HG03159 (cell line): ENCODE results near the gene UBAC2.

ENCODE experiments used
- ATAC-seq: cut with Tn5 transposase; IDR thresholded peaks from one replicate; pipeline ENCODE4 v1.9.1; 2021; ENCODE audit warnings: mild to moderate bottlenecking, moderate library complexity; ENCODE audit not compliant: unreplicated experiment

UBAC2 gene

GRCh38 chr13:99422586-99423220 is 222.0 kb downstream of the UBAC2 start:
- no peak for ATAC-seq

GRCh38 chr13:99425485-99426341 is 225.1 kb downstream of the UBAC2 start:
- peak; percentile 42 for ATAC-seq

DNA sequence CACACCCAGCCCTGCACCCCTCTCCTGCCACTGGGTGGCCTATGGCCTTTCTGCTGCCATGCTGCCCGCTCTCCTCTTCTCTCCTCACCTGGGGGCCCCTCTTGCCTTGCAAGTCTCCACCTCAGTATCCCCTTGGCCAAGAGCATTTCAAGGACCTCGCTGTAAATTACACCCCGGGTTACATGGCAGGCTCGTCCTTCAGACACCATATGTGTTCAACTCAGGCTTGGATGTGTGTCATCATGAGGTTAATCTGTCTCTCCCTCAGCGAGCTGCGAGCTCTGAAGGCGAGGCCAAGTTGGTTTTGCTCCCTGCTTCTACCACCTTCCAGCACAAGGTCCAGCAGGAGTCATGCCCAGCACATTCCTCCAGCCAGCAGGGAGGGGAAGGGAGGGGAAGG is 225.8 kb downstream of the UBAC2 start:
- no peak for ATAC-seq

- ATAC-seq, result no peak
Measured at GRCh38 chr13:99429670-99430069, 229.0 kb downstream of the UBAC2 start.

- ATAC-seq, result peak; percentile 29
Measured at GRCh38 chr13:99431927-99432608, 231.4 kb downstream of the UBAC2 start.

DNA sequence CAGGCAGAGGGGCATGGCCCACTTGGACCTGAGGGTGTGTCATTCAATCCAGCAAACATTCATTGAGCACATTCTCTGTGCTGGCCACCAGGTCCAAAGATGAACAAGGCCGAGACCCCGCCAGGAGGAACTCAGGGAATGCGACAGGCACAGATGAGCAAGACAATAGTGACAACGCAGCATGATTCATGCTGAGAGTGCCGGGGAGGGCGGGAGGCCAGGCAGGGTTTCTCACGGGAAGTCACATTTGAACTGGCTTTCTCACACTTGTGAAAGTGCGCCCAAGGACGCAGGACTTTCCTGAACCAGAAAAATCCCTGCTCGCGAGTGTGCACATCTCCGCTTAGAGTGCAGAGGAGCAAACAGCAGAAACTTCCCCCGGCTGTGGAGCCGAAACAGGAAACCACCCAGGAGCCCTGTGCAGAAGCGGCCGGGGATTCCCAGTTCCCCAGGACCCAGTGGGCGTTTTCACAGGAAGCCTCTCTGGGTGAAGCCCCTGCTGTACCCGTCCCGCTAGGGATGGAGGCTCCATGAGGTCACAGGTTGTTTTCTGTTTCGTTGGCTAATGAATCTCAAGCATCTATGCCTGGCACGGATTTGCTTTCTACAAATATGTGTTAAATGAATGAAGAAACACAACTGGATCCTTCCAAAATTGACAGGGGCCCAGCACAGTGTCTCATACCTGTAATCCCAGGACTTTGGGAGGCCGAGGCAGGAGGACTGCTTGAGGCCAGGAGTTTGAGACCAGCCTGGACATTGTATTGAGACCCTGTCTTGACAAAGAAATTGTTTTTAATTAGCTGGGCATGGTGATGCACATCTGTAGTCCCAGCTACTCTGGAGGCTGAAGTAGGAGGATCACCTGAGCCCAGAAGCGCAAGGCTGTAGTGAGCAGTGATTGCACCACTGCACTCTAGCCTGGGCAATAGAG is 232.2 kb downstream of the UBAC2 start:
- peak; percentile 55 for ATAC-seq

- no peak for ATAC-seq
Measured at GRCh38 chr13:99433543-99434075, 233.0 kb downstream of the UBAC2 start.

DNA sequence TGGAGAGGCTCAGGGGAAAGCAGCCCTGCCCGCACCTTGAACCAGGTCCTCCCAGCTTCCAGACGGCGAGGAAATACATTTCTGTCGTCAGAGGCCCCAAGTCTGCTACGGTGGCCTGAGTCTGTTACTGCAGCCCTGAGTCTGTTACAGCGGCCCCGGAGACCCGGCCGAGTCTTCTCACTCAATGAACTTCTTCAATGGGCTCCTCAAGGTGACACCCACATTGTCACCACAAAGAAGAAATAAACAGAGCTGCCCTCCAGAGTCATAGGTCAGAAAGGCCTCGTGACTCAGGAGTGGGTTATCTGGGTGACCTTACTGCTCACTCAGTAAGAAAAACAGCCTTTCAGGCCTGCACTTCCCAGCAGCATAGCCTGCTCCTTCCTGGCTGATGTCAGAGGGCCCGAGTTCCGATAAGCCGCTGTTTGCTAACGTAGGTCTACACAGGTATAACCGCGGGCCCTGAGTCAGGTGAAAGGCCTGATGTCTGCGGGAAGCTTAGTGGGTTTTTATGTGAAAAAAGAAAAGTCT is 233.7 kb downstream of the UBAC2 start:
- ATAC-seq, result no peak

DNA sequence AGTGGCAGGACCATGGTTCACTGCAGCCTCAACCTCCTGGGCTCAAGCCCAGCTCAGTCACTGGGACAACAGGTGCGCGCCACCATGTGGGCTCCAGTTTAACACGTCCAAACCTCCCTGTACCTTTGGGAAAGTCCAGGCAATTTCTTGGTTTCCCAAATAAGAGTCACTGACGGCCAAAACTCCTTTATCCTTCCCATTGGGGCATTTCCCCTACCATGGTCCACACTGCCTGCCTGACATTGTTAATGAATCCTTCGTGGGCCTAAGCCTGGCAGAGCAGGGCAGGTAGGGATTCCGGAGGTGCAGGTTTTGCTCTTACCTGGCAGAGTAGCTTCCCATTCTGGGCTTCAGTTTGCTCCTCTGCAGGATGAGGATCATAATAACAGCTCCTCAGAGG is 234.5 kb downstream of the UBAC2 start:
- ATAC-seq, result no peak

DNA sequence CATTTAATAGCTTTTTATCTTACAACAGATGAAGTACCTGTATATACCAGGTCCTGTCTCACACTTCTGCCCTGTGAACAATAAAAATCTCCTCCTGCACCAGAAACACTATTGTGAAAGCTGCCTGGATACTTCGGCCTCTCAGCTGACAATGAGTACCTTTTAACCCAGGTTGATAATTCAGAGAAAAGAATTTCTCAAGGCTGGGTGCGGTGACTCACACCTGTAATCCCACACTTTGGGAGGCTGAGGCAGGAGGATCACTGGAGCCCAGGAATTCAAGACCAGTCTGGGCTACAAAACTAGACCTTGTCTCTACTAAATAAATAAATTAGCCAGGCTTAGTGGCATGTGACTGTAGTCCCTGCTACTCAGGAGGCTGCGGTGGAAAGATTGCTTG is 235.3 kb downstream of the UBAC2 start:
- no peak for ATAC-seq
